ENCODE results near the gene PSMC5.
A peak's percentile ranks its signal among the peaks of the same experiment; 100 is the strongest.

The PSMC5 gene

GRCh38 chr17:63827002-63827800 is at the start of gene PSMC5, which contains the start of gene FTSJ3:
TSS of gene PSMC5 (plus strand) at chr17:63827431. CDS start at chr17:63827491, 60 bp downstream.
TSS of gene FTSJ3 (minus strand) at chr17:63827663. CDS start at chr17:63826902, 761 bp downstream.
- 0 out of 2 replicates have a peak, but pooled peaks have one; percentile 8 for TF ChIP-seq ZBTB7A (IDR thresholded peaks at IDR 0.05; ENCODE audit: low read depth)
- no peak for TF ChIP-seq CEBPB (IDR thresholded peaks at IDR 0.05)
- TF ChIP-seq FOXM1 (IDR thresholded peaks at IDR 0.05; ENCODE audit: borderline replicate concordance, low read depth) = no peak
- peak; percentile 80 for TF ChIP-seq TEAD4 (IDR thresholded peaks at IDR 0.05)
- TF ChIP-seq, protein P1, sequence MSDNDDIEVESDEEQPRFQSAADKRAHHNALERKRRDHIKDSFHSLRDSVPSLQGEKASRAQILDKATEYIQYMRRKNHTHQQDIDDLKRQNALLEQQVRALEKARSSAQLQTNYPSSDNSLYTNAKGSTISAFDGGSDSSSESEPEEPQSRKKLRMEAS (IDR thresholded peaks at IDR 0.05) = peak; percentile 82
- TF ChIP-seq YY1 (IDR thresholded peaks at IDR 0.05; ENCODE audit: low read depth) = peak; percentile 99
- TF ChIP-seq REST (IDR thresholded peaks at IDR 0.05; ENCODE audit: low read depth) = no peak
- TF ChIP-seq EGR1 (IDR thresholded peaks at IDR 0.05) = peak; percentile 91
- no peak for TF ChIP-seq EP300 (IDR thresholded peaks at IDR 0.05; ENCODE audit: borderline replicate concordance)
- TF ChIP-seq TAF1 (IDR thresholded peaks at IDR 0.05; ENCODE audit: low read depth) = peak; percentile 84
- TF ChIP-seq TCF12 (IDR thresholded peaks at IDR 0.05; ENCODE audit: low read depth) = no peak
- peak; percentile 61; the same call in 1 of the 2 replicates for TF ChIP-seq CREB1 (IDR thresholded peaks at IDR 0.05; ENCODE audit: low read depth)
- no peak for TF ChIP-seq RAD21 (IDR thresholded peaks at IDR 0.05; ENCODE audit: low read depth)
- TF ChIP-seq, protein P2, sequence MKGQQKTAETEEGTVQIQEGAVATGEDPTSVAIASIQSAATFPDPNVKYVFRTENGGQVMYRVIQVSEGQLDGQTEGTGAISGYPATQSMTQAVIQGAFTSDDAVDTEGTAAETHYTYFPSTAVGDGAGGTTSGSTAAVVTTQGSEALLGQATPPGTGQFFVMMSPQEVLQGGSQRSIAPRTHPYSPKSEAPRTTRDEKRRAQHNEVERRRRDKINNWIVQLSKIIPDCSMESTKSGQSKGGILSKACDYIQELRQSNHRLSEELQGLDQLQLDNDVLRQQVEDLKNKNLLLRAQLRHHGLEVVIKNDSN (IDR thresholded peaks at IDR 0.05) = no peak
- 0 out of 2 replicates have a peak, but pooled peaks have one; percentile 8 for TF ChIP-seq NFIC (IDR thresholded peaks at IDR 0.05)

DNA sequence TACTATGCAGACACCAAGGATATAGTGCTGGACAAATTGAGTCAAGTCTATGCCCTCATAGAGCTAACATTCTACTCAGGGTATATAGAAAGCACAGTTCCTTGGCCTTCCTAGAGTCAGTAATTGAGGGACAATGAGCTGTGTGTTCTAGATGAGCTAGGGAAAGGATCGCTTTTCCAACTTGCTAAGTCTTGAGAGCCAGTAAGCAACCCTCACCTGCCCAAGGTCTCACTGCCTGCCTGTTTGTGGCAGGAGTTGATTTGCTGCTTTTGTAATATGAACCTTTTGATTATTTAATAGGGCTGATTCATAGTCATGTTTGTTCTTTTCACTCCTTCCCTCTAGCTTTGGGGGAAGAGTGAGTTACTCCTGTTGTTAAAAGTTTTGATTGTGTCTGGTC is 46.7 kb upstream of the PSMC5 start:
- TF ChIP-seq CREB1 (IDR thresholded peaks at IDR 0.05; ENCODE audit: low read depth) (no peak), ZBTB7A (IDR thresholded peaks at IDR 0.05; ENCODE audit: low read depth) (no peak), EP300 (IDR thresholded peaks at IDR 0.05; ENCODE audit: borderline replicate concordance) (no peak)

DNA sequence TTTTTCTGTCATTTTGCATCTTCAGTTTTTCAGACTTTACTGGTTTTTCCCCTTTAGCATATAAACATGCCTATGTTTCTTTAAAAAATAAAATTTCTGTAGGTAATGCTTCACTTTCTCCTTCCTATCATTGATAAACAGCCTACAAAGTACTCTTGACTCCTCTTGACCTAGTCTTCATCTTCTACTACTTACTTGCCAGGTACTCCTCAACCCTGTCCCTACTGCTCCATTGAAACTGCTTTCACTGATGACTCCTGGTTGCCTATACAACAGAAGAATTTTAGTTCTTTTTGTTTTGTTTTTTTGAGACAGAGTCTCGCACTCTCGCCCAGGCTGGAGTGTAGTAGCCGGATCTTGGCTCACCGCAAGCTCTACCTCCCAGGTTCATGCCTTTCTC is 46.3 kb upstream of the PSMC5 start:
- no peak for TF ChIP-seq REST (IDR thresholded peaks at IDR 0.05; ENCODE audit: low read depth)
- no peak for TF ChIP-seq FOXM1 (IDR thresholded peaks at IDR 0.05; ENCODE audit: borderline replicate concordance, low read depth)
- no peak for TF ChIP-seq TEAD4 (IDR thresholded peaks at IDR 0.05)
- TF ChIP-seq, protein P1 (IDR thresholded peaks at IDR 0.05) = no peak
- no peak for TF ChIP-seq RAD21 (IDR thresholded peaks at IDR 0.05; ENCODE audit: low read depth)
- no peak for TF ChIP-seq CEBPB (IDR thresholded peaks at IDR 0.05)
- TF ChIP-seq EP300 (IDR thresholded peaks at IDR 0.05; ENCODE audit: borderline replicate concordance) = no peak
- TF ChIP-seq CREB1 (IDR thresholded peaks at IDR 0.05; ENCODE audit: low read depth) = no peak

DNA sequence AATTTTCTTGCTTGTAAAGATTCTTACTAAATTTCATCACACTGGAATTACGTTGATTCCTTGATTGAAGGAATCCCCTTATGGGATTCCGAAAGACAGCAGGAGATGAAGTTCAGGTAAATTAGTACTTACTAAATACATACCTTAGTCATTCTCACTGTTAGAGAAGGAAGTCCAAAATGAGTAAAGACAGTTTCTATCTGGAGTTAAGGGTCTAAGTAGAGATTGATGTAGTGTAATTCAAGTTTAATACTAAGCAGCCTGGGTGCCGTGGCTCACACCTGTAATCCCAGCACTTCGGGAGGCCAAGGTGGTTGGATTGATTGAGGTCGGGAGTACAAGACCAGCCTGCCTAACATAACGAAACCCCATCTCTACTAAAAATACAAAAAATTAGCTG is 43.7 kb upstream of the PSMC5 start:
- TF ChIP-seq EP300 (IDR thresholded peaks at IDR 0.05; ENCODE audit: borderline replicate concordance) (no peak), RAD21 (IDR thresholded peaks at IDR 0.05; ENCODE audit: low read depth) (no peak)

GRCh38 chr17:63785556-63785955 is 41.7 kb upstream of the PSMC5 start:
- TF ChIP-seq ZBTB7A (IDR thresholded peaks at IDR 0.05; ENCODE audit: low read depth) (no peak), NFIC (IDR thresholded peaks at IDR 0.05) (no peak), REST (IDR thresholded peaks at IDR 0.05; ENCODE audit: low read depth) (no peak)
